HepG2 (cell line): ENCODE measurements around the gene GPR31. TPM values are rescaled to one million over a fixed set of nuclear protein-coding genes. Genes with fewer than 3 reads are reported as not detected.

Experiments
- CSRNP1 ChIP-seq: sonication (generic); formaldehyde crosslinking; IDR thresholded peaks from 2 replicates; pipeline ENCODE4 v1.8.1; 2023; ENCODE audit warnings: mild to moderate bottlenecking, missing genetic modification reagents
- IRF1 ChIP-seq: sonication (generic); formaldehyde crosslinking; IDR thresholded peaks from 2 replicates; pipeline ENCODE4 v1.4.0; 2020; ENCODE audit warnings: low read depth, mild to moderate bottlenecking, missing genetic modification reagents
- KDM5B ChIP-seq: sonication (generic); formaldehyde crosslinking; IDR thresholded peaks from 2 replicates; pipeline ENCODE4 v1.4.0; 2020; ENCODE audit warnings: missing genetic modification reagents, mild to moderate bottlenecking, borderline replicate concordance
- MAFK ChIP-seq, 2 experiments: IDR thresholded peaks in 1 of 2; conservative IDR thresholded peaks in 1 of 2; 2 replicates each; pipeline ENCODE4 v1.6.1; 2011; ENCODE audit warnings: improper control_type of control experiment in 2 of 2, low read length in 2 of 2
- MED1 ChIP-seq: sonication (generic); formaldehyde crosslinking; IDR thresholded peaks from 2 replicates; pipeline ENCODE4 v1.4.0; 2020; ENCODE audit warnings: missing genetic modification reagents
- MTA1 ChIP-seq: sonication (generic); formaldehyde crosslinking; IDR thresholded peaks from 2 replicates; pipeline ENCODE4 v1.4.0; 2020; ENCODE audit warnings: missing genetic modification reagents, mild to moderate bottlenecking, borderline replicate concordance
- NFAT5 ChIP-seq: sonication (generic); formaldehyde crosslinking; IDR thresholded peaks from 2 replicates; pipeline ENCODE4 v1.4.0; 2020; ENCODE audit warnings: missing genetic modification reagents
- NKX3-1 ChIP-seq: sonication (generic); formaldehyde crosslinking; IDR thresholded peaks from 2 replicates; pipeline ENCODE4 v1.5.0; 2020; ENCODE audit warnings: missing genetic modification reagents
- SAFB2 ChIP-seq: sonication (generic); formaldehyde crosslinking; IDR thresholded peaks from 2 replicates; pipeline ENCODE4 v1.5.1; 2020; ENCODE audit warnings: missing genetic modification reagents, low read depth, mild to moderate bottlenecking, borderline replicate concordance
- SMYD3 ChIP-seq: sonication (generic); formaldehyde crosslinking; IDR thresholded peaks from 2 replicates; pipeline ENCODE4 v1.8.1; 2023; ENCODE audit warnings: mild to moderate bottlenecking, missing genetic modification reagents
- SP5 ChIP-seq: IDR thresholded peaks from 2 replicates; pipeline ENCODE4 v1.6.1; 2016; ENCODE audit warnings: low read depth, borderline replicate concordance
- ZFP41 ChIP-seq: sonication (generic); formaldehyde crosslinking; IDR thresholded peaks from 2 replicates; pipeline ENCODE4 v1.4.0; 2020; ENCODE audit warnings: mild to moderate bottlenecking, missing genetic modification reagents, borderline replicate concordance
- ZNF329 ChIP-seq: sonication (generic); formaldehyde crosslinking; IDR thresholded peaks from 2 replicates; pipeline ENCODE4 v1.9.0; 2021; ENCODE audit warnings: low read depth, mild to moderate bottlenecking, missing genetic modification reagents
- ZNF33A ChIP-seq: sonication (generic); formaldehyde crosslinking; IDR thresholded peaks from 2 replicates; pipeline ENCODE4 v1.5.1; 2020; ENCODE audit warnings: missing genetic modification reagents, mild to moderate bottlenecking, moderate library complexity, borderline replicate concordance
- ZNF44 ChIP-seq: sonication (generic); formaldehyde crosslinking; IDR thresholded peaks from 2 replicates; pipeline ENCODE4 v1.5.1; 2020; ENCODE audit warnings: mild to moderate bottlenecking, missing genetic modification reagents
- ZNF563 ChIP-seq: sonication (generic); formaldehyde crosslinking; IDR thresholded peaks from 2 replicates; pipeline ENCODE4 v1.8.0; 2022; ENCODE audit warnings: mild to moderate bottlenecking, moderate library complexity, missing genetic modification reagents
- ZNF660 ChIP-seq: sonication (generic); formaldehyde crosslinking; IDR thresholded peaks from 2 replicates; pipeline ENCODE4 v1.5.1; 2020; ENCODE audit warnings: mild to moderate bottlenecking, low read depth, missing genetic modification reagents, borderline replicate concordance
- ZNF770 ChIP-seq: sonication (generic); formaldehyde crosslinking; IDR thresholded peaks from 2 replicates; pipeline ENCODE4 v1.5.0; 2020; ENCODE audit warnings: mild to moderate bottlenecking, missing genetic modification reagents
- ZNF776 ChIP-seq: sonication (generic); formaldehyde crosslinking; IDR thresholded peaks from 2 replicates; pipeline ENCODE4 v1.4.0; 2020; ENCODE audit warnings: mild to moderate bottlenecking, missing genetic modification reagents
- polyA plus RNA-seq, 8 experiments: library from polyadenylated mRNA; depleted of rRNA in 3 of 8; stranded (reverse) in 7 of 8; unstranded in 1 of 8; fragments of >200 nt; fragmentation: Illumina TruSeq in 4 of 8; extraction: Trizol in 4 of 8; gene quantifications; 2 replicates each; pipeline versions ENCODE4 v1.2.1 to v1.2.3, GENCODE V29; 2011 to 2016; ENCODE audit warnings: low read depth in 4 of 8, missing spikeins in 1 of 8, mixed read lengths in 1 of 8; ENCODE audit not compliant: insufficient read depth in 1 of 8
- total RNA-seq, 5 experiments: library from RNA; depleted of rRNA; stranded (reverse); fragments of >200 nt; fragmentation: Illumina TruSeq; extraction: Trizol; gene quantifications; 2 replicates each; pipeline ENCODE4 v1.2.3, GENCODE V29; 2016; ENCODE audit warnings: low read depth in 1 of 5

GPR31 gene
- total and polyA plus RNA-seq, 2 of the 13 experiments (the other 11 are each of a cell fraction or from before 2014, with no cell fraction given): not detected

- TF ChIP-seq SAFB2 (CRISPR knock-in tag): no peak
- TF ChIP-seq SMYD3 (CRISPR knock-in tag): peak; percentile 30; the same call in 1 of the 2 replicates
- TF ChIP-seq MAFK (conservative IDR thresholded peaks at IDR 0.05 in 1 of 2, IDR thresholded peaks at IDR 0.05 in 1 of 2; ENCODE audit: low read length in 2 of 2): no peak
- no peak for TF ChIP-seq IRF1 (CRISPR knock-in tag)
- TF ChIP-seq ZNF33A (CRISPR knock-in tag): no peak; the same call in 1 of the 2 replicates
- no peak for TF ChIP-seq ZNF776 (CRISPR knock-in tag)
- TF ChIP-seq ZNF44: no peak
- 0 out of 2 replicates have a peak, but pooled peaks have one; percentile 14 for TF ChIP-seq ZNF563 (CRISPR knock-in tag)
- no peak; the same call in 1 of the 2 replicates for TF ChIP-seq CSRNP1 (CRISPR knock-in tag)
- TF ChIP-seq KDM5B (CRISPR knock-in tag): 0 out of 2 replicates have a peak, but pooled peaks have one; percentile 50
- no peak for TF ChIP-seq ZFP41 (CRISPR knock-in tag)
- TF ChIP-seq ZNF660 (CRISPR knock-in tag): no peak
- peak; percentile 90 for TF ChIP-seq MED1 (CRISPR knock-in tag)
- no peak for TF ChIP-seq MTA1 (CRISPR knock-in tag)
- TF ChIP-seq SP5: peak; percentile 53
- TF ChIP-seq ZNF770 (CRISPR knock-in tag): no peak
- no peak for TF ChIP-seq ZNF329
- TF ChIP-seq NKX3-1 (CRISPR knock-in tag): no peak
- no peak for TF ChIP-seq NFAT5 (CRISPR knock-in tag)
Measured at GRCh38 chr6:167122827-167123657, 34.7 kb downstream of the GPR31 start, which contains the start of gene CCR6 (continued).
